Keratinocyte (primary cell): ENCODE data around the gene CCDC122. TPM values are rescaled to one million over a fixed set of nuclear protein-coding genes. Genes with fewer than 3 reads are reported as not detected.
A peak's percentile ranks its signal among the peaks of the same experiment; 100 is the strongest.

Experiments used
- DNase-seq: peaks from one replicate; pipeline ENCODE4 v3.0.0-alpha.2; 2011; ENCODE audit warnings: low read depth, missing footprints, low spot score
- FAIRE-seq: peaks from 2 replicates; lab custom pipeline; 2011; peaks lifted over from hg19 to GRCh38; lab: Jason Lieb, UNC
- H2AFZ ChIP-seq: 2 replicates; pipeline ENCODE4 v1.6.0; 2012; ENCODE audit warnings: low read length, control low read depth, inconsistent platforms; ENCODE audit not compliant: control insufficient read depth
- H3K27ac ChIP-seq: 2 replicates; pipeline ENCODE4 v1.5.1; 2011; ENCODE audit warnings: low read length; ENCODE audit not compliant: control insufficient read depth, insufficient read depth
- H3K27me3 ChIP-seq: 3 replicates; pipeline ENCODE4 v1.6.0; 2011; ENCODE audit warnings: low read length; ENCODE audit not compliant: control insufficient read depth, insufficient read depth; ENCODE audit errors: extremely low read depth
- H3K36me3 ChIP-seq, 2 experiments: 2 replicates in 1 of 2; 3 replicates in 1 of 2; pipeline ENCODE4 v1.5.1; 2011; ENCODE audit warnings: low read length in 2 of 2, mild to moderate bottlenecking in 1 of 2; ENCODE audit not compliant: control insufficient read depth in 2 of 2, insufficient read depth in 2 of 2; ENCODE audit errors: extremely low read depth in 1 of 2
- H3K4me1 ChIP-seq: 3 replicates; pipeline ENCODE4 v1.5.1; 2011; ENCODE audit warnings: low read length; ENCODE audit not compliant: control insufficient read depth, insufficient read depth; ENCODE audit errors: extremely low read depth
- H3K4me2 ChIP-seq: 3 replicates; pipeline ENCODE4 v1.6.0; 2011; ENCODE audit warnings: low read depth, low read length; ENCODE audit not compliant: control insufficient read depth, insufficient read depth; ENCODE audit errors: extremely low read depth
- H3K4me3 ChIP-seq, 3 experiments: fragments of 200-600 bp in 1 of 3; sonication (generic) in 1 of 3; 2 replicates in 2 of 3; 3 replicates in 1 of 3; pipeline ENCODE4 v1.5.1; 2011 to 2016; ENCODE audit warnings: low read length in 3 of 3, mild to moderate bottlenecking in 3 of 3, control low read depth in 2 of 3, inconsistent platforms in 1 of 3, low read depth in 1 of 3, mixed read lengths in 1 of 3, mixed run types in 1 of 3, moderate library complexity in 1 of 3; ENCODE audit not compliant: control insufficient read depth in 2 of 3, insufficient read depth in 2 of 3; ENCODE audit errors: extremely low read depth in 1 of 3
- H3K79me2 ChIP-seq: 2 replicates; pipeline ENCODE4 v1.6.0; 2012; ENCODE audit warnings: low read length; ENCODE audit not compliant: control insufficient read depth, insufficient read depth
- H3K9ac ChIP-seq: 3 replicates; pipeline ENCODE4 v1.6.0; 2011; ENCODE audit warnings: low read length; ENCODE audit not compliant: control insufficient read depth, insufficient read depth; ENCODE audit errors: extremely low read depth
- H3K9me1 ChIP-seq: 3 replicates; pipeline ENCODE4 v1.6.0; 2011; ENCODE audit warnings: low read length; ENCODE audit not compliant: control insufficient read depth, insufficient read depth; ENCODE audit errors: extremely low read depth
- H3K9me3 ChIP-seq: 2 replicates; pipeline ENCODE4 v1.5.1; 2012; ENCODE audit warnings: low read depth, low read length; ENCODE audit not compliant: control insufficient read depth
- H4K20me1 ChIP-seq: 3 replicates; pipeline ENCODE4 v1.6.0; 2011; ENCODE audit warnings: low read length; ENCODE audit not compliant: control insufficient read depth, insufficient read depth; ENCODE audit errors: extremely low read depth
- CTCF ChIP-seq, 3 experiments: IDR thresholded peaks in 1 of 3; conservative IDR thresholded peaks in 1 of 3; optimal IDR thresholded peaks in 1 of 3; 2 replicates in 2 of 3; 3 replicates in 1 of 3; pipeline versions ENCODE3 to v1.5.1; 2011; ENCODE audit warnings: low read length in 3 of 3, mild to moderate bottlenecking in 3 of 3, moderate library complexity in 2 of 3, control low read depth in 1 of 3, inconsistent platforms in 1 of 3; ENCODE audit not compliant: insufficient read depth in 2 of 3; ENCODE audit errors: extremely low read depth in 1 of 3
- EZH2 ChIP-seq: IDR thresholded peaks from one replicate; pipeline ENCODE4 v1.6.1; 2012; ENCODE audit warnings: inconsistent platforms, mild to moderate bottlenecking, low read length, moderate library complexity
- dilution Hi-C: fragments of 300-500 bp; cut with MboI; formaldehyde crosslinking; loops from one replicate; pipeline ENCODE4 v1.7.0; 2020; ENCODE audit warnings: low sequenced_read_pairs; ENCODE audit not compliant: extremely low pct_ligation_motif_present
- polyA plus RNA-seq, 5 experiments: library from polyadenylated mRNA; depleted of rRNA in 3 of 5; stranded (reverse) in 3 of 5; stranded (forward) in 1 of 5; unstranded in 1 of 5; fragments of >200 nt; gene quantifications; 1 replicate in 1 of 5; 2 replicates in 3 of 5; 3 replicates in 1 of 5; pipeline versions ENCODE4 v1.2.1 to v1.2.3, GENCODE V29; 2011 to 2012; ENCODE audit warnings: missing spikeins in 2 of 5, low read depth in 1 of 5, low replicate concordance in 1 of 5

Gene CCDC122
- polyA plus RNA-seq, 1 donor (not counting 4 experiments of a cell fraction or from before 2014, with no cell fraction given) = 1.5 TPM

GRCh38 chr13:43787518-43787891 is 92.0 kb downstream of the CCDC122 start:
- dilution Hi-C loops = no loop called here
- Histone ChIP-seq H3K9ac (peak overlapping the region; percentile 76), H2AFZ (peak overlapping the region; percentile 91), H3K79me2 (no peaks in the 10 kb centered on the region), H3K36me3 (no peaks in the 10 kb centered on the region), H3K27me3 (no peaks in the 10 kb centered on the region), H4K20me1 (no peaks in the 10 kb centered on the region), H3K4me1 (peaks cover 20% of the 10 kb centered on the region), H3K4me3 (peak overlapping the region; percentile 63 to 80 (median 74)), H3K4me2 (peak overlapping the region; percentile 96), H3K9me1 (no peaks in the 10 kb centered on the region), H3K27ac (peak overlapping the region; percentile 8), H3K9me3 (no peaks in the 10 kb centered on the region)
- DNase-seq (no peak), FAIRE-seq (no peak)
- TF ChIP-seq CTCF (optimal IDR thresholded peaks at IDR 0.05 in 1 of 3, IDR thresholded peaks at IDR 0.05 in 1 of 3, conservative IDR thresholded peaks at IDR 0.05 in 1 of 3; ENCODE audit: extremely low read depth in 1 of 3, insufficient read depth in 2 of 3, low read length in 3 of 3) (no peak), EZH2 (no peak)

GRCh38 chr13:43786766-43787517 is 92.6 kb downstream of the CCDC122 start, which contains the start of gene ENOX1:
Gene ENOX1, minus strand, starts transcription at chr13:43786972.
- H3K9me3 ChIP-seq = no peaks in the 10 kb centered on the region
- peak within 1 kb of the TSS; percentile 96 for H3K4me2 ChIP-seq
- DNase-seq = no peak
- dilution Hi-C loops = no loop called here
- H3K9me1 ChIP-seq = no peaks in the 10 kb centered on the region
- peak within 1 kb of the TSS; percentile 91 for H2AFZ ChIP-seq
- FAIRE-seq = peak; percentile 5
- H3K4me3 ChIP-seq = peak within 1 kb of the TSS; percentile 63 to 80 (median 74)
- peak in 2 of 3 experiments; percentile 21 to 39 for TF ChIP-seq CTCF (optimal IDR thresholded peaks at IDR 0.05 in 1 of 3, IDR thresholded peaks at IDR 0.05 in 1 of 3, conservative IDR thresholded peaks at IDR 0.05 in 1 of 3; ENCODE audit: extremely low read depth in 1 of 3, insufficient read depth in 2 of 3, low read length in 3 of 3)
- no peak for TF ChIP-seq EZH2
- no peaks in the 10 kb centered on the region for H3K36me3 ChIP-seq
- peaks cover 23% of the 10 kb centered on the region for H3K4me1 ChIP-seq
- H3K27ac ChIP-seq = peak within 1 kb of the TSS; percentile 8
- no peaks in the 10 kb centered on the region for H4K20me1 ChIP-seq
- no peaks in the 10 kb centered on the region for H3K27me3 ChIP-seq
- H3K79me2 ChIP-seq = no peaks in the 10 kb centered on the region
- H3K9ac ChIP-seq = peak within 1 kb of the TSS; percentile 76
